Fibroblast of skin of back (primary cell): ENCODE measurements around the gene ZNF333. TPM values are rescaled to one million over a fixed set of nuclear protein-coding genes. Genes with fewer than 3 reads are reported as not detected.

Experiments
- DNase-seq: peaks from one replicate; pipeline ENCODE4 v3.0.0-alpha.2; 2013
- polyA plus RNA-seq, 2 experiments: library from polyadenylated mRNA; unstranded; fragments of 120-200 nt; gene quantifications; one replicate each; pipeline ENCODE4 v1.2.1, GENCODE V29; 2013; ENCODE audit not compliant: insufficient read length in 2 of 2

The ZNF333 gene
- 8.1 TPM for polyA plus RNA-seq (2013, experiment 1 of 2; ENCODE audit: insufficient read length)
- polyA plus RNA-seq (2013, experiment 2 of 2; ENCODE audit: insufficient read length), result 10.7 TPM

DNA sequence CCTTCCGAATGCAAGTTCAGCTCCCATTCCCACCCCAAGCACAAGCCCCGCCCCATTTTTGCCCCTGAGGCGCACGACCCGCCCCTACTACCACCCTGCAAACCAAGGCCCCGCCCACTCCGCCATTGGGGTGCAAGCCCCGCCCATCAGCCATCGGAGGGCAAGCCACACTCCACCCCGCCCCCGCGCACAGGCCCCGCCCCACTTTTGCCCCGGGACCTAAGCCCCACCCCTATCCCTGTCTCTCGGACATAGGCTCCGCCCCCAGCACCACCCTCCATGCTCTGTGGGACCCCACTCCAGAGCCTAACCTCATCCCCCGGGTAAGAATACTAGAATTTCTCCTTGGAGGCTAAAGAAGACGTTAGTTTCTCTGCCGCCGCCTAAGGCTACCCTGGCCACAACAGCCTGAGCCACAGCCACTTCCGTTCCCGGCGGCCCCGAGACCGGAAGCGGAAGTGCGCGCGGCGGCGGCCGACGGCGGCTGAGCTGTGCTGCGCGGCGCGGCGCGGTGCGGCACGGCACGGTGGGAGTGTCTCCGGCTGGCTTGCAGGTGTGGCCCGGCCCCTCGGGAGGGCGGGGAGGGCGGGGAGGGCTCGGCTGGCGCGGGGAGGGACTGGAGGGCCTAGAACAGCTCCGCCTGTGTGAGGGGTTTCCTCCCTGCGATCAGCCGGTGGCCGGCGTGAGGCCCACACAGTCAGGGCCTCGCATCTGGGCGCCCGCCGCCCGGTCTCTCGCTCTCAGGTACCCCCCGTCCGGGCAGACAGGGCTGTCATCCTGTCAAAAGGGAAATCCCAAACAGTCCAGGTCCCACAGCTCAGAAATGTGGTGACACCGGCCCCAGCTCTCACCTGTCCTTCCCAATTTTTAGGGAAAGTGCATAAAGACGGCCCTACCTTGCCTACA, at the start of gene ZNF333:
ZNF333 (plus strand) TSS at position 451 of the 906 bp plus-strand sequence. CDS start 3,444 bp downstream, outside the sequence.
- peak; percentile 87 for DNase-seq

DNA sequence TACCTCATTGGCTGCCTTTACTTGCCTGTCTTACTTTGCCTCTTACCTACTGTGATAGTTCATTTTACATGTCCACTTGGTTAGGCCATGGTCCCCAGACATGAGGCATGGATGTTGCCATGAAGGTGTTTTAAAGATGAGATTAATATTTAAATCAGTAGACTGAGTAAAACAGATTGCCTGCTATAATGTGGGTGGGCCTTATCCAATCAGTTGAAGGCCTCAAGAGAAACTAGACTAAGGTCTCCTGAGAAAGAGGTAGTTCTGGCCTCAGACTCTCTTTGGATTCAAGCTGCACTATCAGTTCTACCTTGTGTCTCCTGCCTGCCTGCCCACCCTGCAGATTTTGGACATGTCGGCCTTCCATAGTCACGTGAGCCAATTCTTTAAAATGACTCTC, 41.3 kb upstream of the ZNF333 start:
- no peak for DNase-seq

DNA sequence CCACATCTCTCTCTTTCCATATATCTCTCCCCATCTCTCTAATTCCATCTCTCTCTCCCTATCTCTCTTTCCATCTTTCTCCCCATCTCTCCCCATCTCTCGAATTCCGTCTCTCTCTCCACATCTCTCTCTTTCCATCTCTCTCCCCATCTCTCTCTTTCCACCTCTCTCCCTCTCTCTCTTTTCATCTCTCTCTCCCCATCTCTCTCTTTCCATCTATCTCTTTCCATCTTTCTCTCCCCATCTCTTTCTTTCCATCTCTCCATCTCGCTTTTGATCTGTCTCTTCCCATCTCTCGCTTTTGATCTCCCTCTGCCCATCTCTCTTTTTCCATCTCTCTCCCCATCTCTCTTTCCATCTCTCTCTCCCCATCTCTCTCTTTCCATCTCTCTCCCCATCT, 40.8 kb upstream of the ZNF333 start:
- DNase-seq, result no peak

DNA sequence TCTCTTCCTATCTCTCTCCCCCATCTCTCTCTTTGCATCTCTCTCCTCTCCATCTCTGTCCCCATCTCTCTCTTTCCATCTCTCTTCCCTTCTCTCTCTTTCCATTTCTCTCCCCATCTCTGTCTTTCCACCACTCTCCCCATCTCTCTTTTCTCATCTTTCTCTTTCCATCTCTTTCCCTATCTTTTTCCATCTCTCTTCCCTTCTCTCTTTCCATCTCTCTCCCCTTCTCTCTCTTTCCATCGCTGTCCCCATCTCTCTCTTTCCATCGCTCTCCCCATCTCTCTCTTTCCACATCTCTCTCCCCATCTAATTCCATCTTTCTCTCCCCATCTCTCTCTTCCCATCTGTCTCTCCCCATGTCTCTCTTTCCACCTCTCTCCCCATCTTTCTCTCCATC, 39.7 kb upstream of the ZNF333 start:
- no peak for DNase-seq

DNA sequence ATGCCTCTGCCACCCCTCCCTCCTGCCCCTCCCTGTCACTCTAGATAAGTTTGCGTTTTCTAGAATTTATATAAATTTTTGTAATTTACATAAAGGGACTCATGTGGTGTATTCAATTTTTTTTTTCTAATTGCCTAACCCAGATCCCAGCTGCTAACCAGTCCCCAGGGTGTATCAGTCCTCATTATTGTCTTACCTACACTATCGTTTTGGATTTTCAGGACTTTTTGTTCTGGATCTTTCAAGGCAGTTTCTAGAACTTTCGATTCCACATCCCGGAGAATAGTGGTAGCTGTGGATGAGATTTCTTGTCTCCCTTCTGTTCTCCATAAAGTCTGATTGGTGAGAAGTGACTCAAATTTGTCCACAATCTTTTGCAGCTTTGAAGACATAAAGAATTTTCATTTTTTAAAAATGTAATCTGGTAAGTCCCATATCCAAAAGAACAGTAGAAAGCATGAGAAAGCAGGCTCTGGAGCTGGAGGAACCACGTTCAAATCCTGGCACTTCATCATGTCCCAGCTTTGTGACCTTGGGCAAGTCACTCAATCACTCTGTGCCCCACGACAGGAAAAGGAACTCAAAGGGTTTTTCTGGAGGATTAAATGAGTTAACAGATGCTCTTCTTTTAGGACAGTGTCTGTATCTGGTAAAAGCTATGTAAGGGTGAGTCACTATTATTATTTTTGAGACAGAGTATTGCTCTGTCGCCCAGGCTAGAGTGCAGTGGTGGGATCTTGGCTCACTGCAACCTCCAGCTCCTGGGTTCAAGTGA, 34.9 kb upstream of the ZNF333 start:
- no peak for DNase-seq

DNA sequence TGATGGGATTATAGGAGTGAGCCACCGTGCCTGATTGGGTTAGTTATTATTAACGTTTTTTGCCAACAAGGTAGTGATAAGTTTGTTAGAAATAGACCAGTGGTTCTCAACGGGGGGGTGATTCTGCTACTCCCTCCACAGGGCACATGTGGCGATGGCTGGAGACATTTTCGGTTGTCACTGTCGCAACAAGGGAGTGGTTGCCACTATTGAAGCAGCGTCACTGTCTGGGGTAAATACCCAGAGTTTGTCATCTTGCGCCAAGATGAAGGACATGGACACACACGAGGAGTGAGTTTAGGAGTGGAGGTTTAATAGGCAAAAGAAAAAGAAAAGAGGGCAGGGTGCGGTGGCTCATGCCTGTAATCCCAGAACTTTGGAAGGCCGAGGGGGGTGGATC, 34.1 kb upstream of the ZNF333 start:
- no peak for DNase-seq

DNA sequence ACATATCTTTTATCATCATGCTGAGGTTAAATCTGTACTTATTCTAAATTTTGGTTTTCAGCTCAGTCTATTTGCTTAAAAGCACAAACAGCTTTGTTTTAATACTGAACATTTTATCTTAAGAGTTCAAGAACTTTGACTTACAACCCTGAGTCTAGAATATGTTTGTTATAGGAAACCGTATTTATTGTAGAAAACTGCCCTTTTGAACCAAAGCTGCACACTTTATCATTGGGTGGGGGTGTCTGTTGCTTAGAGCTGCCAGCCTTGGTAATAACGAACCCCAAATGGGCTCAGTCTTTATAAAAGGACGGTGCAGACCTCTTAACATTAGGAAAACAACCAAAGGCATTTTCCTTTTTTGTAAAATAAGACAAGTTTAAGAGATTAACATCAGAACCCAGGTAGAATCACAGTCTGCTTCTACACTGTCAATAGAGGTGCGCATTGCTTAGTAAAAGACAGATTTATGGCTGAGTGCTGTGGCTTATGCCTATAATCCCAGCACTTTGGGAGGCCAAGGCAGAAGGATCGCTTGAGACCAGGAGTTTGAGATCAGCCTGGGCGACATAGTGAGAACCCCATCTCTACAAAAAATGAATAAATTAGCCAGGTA, 29.9 kb upstream of the ZNF333 start:
- no peak for DNase-seq

DNA sequence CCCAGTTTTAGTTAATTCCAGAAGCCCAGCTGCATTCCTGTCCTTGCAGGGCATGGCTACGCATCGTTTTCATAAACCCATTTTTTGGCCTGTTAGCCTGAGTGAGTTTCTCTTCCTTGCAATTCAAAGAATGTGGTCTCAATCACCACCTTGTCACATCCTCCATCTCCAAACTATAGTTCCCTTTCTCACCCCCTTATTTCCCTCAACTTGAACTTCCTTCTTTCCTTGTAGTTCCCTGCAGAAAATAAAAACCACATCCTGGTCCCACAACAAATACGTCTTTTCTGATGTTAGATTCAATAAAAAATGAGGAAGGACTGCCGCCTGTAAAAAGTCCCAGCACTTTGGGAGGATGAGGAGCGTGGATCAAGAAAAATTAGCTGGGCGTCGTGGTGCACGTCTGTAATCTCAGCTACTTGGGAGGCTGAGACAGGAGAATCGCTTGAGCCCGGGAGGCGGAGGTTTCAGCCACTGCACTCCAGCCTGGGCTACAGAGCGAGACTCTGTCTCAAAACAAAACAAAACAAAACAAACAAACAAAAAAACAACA, 28.4 kb upstream of the ZNF333 start:
- no peak for DNase-seq

DNA sequence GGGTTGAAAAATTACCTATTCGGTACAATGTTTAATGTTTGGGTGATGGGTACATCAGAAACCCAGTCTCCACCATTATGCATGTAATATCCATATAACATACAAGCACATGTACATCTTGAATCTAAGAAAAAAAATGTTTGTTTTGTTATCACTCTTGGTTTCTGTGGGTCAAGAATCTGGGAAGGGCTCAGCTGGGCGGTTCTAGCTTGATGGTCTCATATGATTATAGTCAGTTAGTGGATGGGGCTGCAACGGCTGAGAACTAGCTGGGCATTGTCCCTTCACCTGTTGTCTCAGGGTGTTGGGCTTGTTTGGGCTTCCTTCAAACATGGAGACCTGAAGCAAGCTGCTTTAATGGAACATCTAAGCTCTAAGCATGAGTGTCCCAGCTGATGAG, 19.9 kb upstream of the ZNF333 start:
- no peak for DNase-seq

DNA sequence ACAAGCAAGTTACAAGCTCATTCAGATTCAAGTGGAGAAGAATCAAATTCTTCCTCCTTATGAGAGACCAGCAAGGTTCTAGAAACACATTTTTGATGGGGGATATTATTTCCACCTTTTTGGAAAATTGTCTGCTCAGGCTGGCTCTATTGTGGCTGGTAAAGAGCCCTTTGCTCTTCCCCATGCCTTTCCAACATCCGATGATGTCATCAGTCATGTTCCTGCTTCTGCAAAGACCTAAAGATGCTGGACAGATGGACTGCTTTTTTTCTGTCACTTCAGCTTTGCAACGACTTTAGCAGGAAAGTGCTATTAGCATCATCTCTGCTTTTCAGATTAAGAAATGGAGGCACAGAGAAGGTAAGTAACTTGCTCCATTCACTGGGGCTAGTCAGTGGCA, 19.4 kb upstream of the ZNF333 start:
- DNase-seq, result no peak

DNA sequence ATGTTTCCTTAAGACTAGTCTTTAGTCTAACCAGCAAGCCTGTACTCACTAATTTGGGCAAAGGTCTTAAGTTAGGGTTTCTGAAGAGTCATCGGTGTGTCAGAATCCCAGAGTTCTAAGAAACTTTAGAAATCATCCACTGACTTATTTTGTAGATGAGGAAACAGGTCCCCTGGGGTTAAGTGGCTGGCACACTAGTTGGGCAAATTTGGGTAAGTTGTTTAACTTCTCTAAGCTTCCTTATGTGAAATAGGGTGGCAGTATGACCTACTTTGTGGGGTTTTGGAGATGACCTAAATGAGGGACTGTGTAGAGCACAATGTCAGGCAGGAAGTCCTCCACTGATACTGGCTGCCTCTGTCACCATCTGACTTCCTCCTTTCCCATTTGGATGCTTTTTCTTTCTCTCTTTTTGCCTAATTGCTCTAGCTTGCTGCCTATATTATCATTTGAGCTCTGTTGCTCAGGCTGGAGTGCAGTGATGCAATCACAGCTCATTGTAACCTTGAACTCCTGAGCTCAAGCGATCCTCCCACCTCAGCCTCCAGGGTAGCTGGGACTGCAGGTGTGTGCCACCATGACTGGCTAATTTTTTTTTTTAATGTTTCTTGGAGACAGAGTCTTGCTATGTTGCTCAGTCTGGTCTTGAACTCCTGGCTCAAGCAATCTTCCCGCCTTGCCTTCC, 17.5 kb upstream of the ZNF333 start:
- no peak for DNase-seq

DNA sequence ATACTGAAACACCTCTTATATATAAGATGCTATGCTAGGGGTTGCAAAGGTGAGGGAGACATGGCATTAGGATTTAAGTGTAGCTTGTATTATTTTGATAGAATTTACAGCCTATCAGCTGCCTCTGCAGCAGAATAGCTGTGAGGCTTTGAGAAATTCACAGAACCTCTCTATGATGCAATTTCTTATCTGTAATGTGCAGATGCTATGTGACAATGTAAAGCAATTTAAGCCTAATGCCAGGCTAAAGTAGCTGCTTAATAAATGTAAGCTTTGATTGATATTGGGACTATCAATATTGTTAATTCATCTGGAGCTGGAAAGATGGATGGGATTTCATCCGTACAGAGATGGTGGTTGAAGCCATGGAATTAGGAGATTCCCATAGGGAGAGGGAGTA, 16.8 kb upstream of the ZNF333 start:
- DNase-seq, result no peak

DNA sequence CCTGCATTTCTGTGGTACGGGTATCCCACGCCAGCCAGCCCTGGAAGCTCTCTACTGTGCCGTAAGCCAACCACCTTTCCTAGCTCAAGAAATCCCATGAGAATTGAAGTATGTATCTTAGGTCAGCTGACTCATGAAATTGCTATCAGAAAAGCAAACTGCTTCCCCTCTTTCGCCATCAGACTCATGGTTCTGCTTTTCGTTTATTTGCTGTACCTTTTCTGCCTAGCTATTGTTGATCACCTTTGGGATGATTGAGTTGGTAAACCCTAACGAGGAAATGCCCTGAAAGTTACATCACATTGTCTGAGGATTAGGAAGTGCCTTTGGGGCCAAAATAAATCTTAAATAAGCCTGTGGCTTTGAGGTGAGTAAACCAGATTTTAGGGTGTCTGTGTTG, 15.1 kb upstream of the ZNF333 start, which contains the start of gene ADGRE3:
ADGRE3 (minus strand) TSS at position 81 of the 400 bp plus-strand sequence; CDS start at position 7, 74 bp downstream.
- DNase-seq, result no peak

DNA sequence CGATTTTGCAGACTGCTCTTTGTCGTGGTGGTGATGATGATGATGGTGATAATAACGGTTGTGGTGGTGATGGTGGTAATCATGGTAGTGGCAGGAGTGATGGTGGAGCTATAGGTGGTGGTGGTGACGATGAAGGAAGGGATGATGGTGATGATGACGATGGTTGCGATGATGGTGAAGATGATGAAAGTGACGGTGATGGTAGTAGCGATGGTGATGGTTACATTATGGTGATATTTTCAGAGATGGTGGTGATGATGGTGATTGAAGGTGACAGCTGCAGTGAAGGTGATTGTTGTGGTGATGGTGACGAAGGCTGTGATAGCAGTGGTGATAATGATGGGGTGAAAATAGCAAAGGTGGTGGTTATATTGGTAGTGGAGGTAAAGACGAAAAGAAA, 13.1 kb upstream of the ZNF333 start:
- DNase-seq, result no peak

DNA sequence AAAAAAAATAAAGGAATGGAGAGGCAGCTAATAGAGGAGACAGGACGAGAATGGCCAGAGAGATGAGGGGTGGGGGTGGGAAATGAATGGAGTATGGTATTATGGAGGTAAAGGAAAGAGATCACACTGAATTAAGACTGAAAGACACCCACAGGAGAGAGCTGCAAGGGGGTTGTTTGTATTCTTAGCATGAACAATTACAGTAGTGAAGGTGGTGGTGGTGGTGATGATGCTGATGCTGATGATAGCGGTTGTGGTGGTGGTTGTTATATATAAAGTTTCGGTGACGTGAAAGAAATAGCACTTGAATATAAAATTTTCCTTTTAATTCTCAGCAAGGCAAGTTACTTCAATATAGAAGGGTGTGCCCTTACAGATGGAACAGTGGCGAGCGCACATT, 12.4 kb upstream of the ZNF333 start:
- DNase-seq, result no peak

DNA sequence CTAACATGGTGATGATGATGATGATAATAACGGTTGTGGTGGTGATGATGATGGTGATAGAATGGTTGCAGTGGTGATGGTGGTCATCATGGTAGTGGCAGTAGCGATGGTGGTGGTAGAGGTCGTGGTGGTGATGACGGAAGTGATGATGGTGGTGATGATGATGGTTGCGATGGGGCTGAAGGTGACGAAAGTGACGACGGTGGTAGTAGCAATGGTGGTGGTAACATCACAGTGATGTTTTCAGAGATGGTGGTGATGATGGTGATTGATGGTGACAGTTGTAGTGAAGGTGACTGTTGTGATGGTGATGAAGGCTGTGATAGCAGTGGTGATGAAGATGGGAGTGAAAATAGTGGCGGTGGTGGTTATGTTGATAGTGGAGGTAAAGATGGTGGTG, 11.6 kb upstream of the ZNF333 start:
- no peak for DNase-seq

DNA sequence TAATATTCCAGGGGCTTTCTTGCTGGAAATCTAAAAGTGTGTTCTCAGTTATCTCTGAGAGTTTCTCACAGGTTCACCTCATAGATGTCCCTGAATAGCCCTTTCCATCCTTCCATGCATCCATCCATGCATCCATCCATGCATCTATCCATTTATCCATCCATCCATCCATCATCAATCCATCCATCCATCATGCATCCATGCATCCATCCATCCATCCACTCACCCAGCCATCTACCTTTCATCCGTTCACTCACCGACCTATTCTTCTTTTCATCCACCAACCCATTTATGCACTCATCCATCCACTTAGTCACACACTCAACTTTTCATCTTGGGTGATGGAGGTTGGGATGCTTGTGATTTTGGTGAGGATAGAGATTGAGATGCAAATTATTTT, 7.8 kb upstream of the ZNF333 start:
- no peak for DNase-seq

DNA sequence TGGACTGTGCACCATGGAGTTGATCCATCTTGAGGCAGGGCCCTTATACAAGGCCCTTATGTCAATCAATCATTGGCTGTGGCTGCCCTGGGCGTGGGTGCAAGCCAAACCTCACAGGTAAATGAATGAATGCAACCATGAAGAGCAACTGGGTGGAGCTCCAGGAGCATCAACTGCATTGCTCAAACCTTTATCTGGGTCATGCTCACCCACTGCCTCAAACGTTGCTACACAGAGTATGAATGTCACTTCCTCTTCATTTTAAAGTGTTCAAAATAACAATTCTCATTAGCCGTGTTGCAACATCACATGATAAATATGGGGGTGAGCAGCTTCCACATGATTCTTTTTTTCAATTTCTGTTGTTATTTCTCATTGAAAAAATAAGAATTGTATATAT, 6.4 kb upstream of the ZNF333 start:
- no peak for DNase-seq

DNA sequence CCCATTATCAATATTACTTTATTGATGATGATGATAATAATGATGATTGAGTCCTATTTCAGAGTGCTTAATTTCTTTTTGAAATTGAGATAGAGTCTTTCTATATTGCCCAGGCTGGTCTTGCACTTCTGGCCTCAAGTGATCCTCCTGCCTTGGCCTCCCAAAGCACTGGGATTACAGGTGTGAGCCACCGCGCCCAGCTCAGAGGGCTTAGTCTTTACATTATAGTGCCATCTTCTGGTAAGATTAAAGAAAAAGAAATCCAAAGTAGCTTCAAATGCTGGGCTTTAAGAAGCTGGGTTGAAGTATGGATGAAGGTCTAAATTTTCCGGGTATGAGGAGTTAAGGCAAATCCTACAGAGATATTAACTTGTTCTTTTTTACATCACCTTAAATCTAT, 3.4 kb upstream of the ZNF333 start:
- DNase-seq, result peak; percentile 2

DNA sequence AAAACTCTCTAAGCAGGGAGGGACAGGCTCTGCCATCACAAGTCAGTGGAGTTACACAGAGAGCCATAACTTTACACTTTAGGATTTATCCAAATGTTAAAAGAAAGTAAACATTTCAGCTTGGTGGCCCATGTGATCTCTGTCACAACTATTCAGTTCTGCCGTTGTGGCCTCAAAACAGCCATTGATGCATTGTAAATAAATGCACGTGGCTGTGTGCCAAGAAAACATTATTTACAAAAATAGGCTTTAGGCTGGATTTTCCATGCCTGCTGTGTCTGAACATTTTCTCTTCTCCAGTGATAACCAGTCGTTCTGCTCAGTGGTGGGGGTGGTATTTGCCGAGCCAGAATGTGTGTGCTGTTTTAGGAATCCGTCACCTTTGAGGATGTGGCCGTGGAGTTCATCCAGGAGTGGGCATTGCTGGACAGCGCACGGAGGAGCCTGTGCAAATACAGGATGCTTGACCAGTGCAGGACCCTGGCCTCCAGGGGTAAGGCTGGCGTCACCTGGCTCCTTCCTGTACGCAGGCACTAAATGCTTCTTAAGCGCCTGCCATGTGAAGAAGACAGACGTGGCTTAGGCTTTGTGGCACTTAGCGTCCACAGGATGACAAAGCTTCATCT, 4.9 kb downstream of the ZNF333 start:
- no peak for DNase-seq

DNA sequence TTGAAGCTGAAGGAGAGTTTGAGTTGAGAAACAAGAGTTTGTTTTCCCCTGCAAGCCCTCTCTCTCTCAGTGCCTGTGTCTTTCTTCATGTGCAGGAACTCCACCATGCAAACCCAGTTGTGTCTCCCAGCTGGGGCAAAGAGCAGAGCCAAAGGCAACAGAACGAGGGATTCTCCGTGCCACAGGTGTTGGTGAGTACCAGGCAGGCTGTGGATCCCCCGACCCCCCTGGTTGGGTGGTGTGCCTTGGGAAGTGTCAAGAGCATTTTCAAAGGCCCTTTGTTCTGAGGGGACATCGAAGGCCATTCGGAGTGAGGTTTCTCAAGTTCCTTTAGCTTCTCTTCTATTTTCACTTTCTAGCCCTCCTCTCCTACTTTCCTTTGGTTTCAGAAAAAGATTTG, 5.6 kb downstream of the ZNF333 start:
- no peak for DNase-seq

DNA sequence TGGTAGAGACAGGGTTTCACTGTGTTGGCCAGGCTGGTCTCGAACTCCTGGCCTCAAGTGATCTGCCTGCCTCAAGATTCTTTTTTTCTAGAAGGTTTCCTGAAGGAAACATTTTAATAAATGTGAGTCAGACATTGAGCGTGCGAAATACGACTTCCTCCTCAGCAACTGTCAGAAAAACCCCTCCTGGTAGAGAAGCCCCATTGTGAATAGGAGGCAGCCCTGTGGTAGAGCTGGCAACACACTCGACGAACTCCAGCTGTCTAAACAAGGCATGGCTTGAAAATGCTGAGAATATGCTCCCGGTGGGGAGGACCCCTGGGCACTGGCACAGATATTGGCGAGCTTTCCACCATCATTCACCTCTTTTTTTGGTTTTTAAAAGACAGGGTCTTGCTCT, 9.8 kb downstream of the ZNF333 start:
- peak; percentile 1 for DNase-seq
